ENCODE measurements around the gene BLOC1S2.
"Not testable (repeated sequence)": the region's sequence is repeated elsewhere in the genome, so short reads cannot be mapped to it uniquely, and the experiment has no call there.

Gene BLOC1S2

GRCh38 chr10:100286051-100287033, at the start of gene BLOC1S2:
Gene BLOC1S2 (minus strand): TSS chr10:100286680. CDS start chr10:100286659, 21 bp downstream.
- DNase-seq, result peak; percentile 67

GRCh38 chr10:100334762-100335161, 48.3 kb upstream of the BLOC1S2 start:
- DNase-seq, result no peak

DNA sequence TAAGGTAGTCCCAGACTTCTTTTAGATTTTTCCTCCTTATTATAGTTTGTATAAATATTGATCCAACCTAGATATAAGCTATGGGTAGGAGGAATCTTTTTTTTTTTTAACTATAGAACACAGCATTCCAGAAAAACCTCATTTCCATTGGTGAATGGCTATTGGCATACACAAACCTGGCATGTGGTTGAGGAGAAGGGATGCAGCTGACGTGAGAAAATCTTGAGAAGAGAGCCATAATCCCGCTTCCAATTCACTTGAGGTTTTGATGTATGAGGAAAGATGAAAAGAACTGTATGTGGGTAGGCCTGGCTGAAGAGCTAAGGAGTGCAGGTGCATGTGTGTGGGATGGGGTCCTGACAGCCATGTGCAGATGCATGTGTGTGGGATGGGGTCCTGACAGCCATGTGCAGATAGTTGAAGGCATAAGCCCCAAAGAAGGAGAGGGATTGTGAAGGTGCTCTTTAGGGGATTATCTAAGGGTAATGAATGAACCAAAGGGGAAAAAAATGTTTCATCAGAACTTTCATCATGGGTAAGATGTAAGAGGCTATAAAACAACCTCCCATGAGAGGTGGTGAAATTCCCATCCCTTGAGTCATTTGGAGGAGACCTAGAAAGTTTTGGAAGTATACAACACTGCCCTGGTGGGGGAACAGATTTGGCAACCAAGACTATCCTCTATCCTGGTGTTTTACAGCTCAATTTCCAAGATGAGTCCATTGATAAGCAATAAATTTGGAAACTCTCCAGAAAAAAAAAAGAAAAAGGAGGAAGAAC, 47.4 kb upstream of the BLOC1S2 start:
- DNase-seq, result no peak

- no peak for DNase-seq
Measured at GRCh38 chr10:100333106-100333505, 46.6 kb upstream of the BLOC1S2 start.

- no peak for DNase-seq
Measured at GRCh38 chr10:100330079-100330478, 43.6 kb upstream of the BLOC1S2 start, which contains the start of gene PKD2L1. Gene PKD2L1 (minus strand): TSS chr10:100330228. CDS start chr10:100330103, 125 bp downstream.

GRCh38 chr10:100328198-100328597, 41.7 kb upstream of the BLOC1S2 start:
- DNase-seq, result no peak

DNA sequence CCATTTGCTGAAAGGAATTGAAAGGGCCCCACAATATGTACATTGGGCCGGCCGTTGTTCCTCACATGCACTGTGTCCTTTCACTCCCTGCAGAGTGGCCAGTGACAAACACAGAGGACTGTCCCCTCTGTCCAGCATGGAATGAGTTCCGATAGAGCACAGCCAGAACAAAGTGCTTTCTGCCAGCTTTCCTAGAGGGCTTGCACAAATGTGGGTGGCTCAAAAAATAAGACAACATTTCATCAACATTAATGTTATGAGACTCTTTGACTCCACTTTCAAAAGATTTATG, 41.2 kb upstream of the BLOC1S2 start:
- DNase-seq, result no peak

- no peak for DNase-seq
Measured at GRCh38 chr10:100327007-100327717, 40.7 kb upstream of the BLOC1S2 start.

DNA sequence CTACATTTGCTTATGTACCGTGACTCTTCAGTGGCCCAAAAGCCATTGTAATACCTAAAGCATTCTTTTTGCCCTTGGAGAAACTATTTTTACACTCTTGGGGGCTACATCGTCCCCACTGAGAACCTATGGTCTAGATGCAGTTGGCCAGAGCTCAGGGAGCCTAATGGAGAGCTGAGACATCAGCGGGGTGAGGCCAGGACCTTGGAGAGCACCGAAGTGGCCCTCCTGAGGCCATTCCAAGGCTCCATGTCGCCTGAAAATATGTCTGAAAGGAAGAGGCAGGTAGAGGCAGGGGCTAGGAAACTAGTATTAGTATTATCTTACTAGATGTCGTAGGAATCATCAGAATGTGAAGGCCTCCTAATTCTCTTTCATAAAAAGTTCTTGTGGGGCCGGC, 38.7 kb upstream of the BLOC1S2 start:
- DNase-seq, result no peak

DNA sequence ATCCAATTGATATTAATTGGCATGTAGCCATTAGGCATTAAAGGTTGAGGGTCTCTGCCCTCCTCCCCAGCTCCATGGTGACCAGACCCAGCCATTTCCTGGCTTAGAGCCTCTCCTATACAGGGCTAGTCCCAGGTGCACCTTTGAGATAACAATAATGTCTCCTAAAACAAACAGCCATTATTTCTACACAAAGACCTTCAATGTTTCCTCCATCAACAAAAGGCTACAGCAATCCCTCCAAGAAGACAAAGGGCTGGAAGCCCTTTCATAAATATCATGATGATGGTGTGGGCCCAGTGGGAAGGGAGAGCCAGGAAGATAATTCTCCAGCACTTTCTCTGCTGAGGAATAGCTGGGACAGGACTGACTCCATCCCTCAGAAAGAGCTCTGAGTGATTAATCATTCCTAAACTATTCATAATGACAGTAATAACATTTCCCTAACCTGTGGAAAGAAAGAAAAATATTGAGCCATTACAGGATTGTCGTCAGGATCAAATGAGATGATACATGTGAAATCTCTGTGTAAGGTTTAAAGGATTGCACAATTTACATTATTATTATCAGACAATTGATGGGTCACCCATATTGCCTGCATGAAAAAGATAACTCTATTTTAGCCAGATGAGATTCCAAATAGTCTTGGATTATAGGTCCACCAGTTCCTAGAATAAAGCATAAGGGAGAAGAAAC, 33.4 kb upstream of the BLOC1S2 start:
- DNase-seq, result no peak

- DNase-seq, result no peak
Measured at GRCh38 chr10:100318207-100318606, 31.7 kb upstream of the BLOC1S2 start.

GRCh38 chr10:100315615-100316014, 29.1 kb upstream of the BLOC1S2 start:
- DNase-seq, result no peak

DNA sequence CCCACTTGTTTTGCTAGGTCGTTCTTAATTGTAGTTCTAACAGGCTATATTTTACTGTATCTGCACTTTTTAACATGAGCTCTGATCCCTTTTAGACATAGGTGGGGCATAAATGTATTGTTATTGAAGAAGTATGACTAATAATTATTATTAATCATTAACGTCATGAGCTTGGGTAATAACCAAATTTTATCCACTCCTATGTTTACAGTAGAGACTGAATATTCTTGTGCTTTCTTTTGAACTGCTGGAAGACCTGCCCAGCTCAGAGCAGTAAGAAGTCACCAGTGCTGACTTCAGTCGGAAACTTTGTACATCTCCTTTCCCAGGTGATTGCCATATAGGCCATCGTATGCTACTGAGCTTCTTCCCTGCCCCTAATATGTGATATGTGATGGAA, 24.8 kb upstream of the BLOC1S2 start:
- no peak for DNase-seq

DNA sequence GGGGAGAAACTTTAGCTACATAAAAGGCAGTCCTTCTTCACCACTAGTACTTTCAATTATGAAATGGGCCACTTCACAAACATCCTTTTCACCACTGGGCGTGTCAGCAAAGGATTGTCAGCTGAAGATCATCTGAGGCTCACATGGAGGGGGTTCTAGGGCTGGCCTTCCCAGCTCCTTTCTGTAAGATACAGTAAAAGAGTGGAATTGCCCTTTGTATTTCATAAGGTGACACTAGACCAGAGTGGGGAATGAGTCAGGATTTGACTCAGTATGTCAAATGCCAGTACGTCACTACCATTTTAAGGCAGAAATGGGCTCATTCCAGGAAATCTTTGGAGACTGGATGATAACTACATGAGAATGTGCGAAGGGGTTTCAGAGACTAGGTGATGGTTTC, 21.2 kb upstream of the BLOC1S2 start:
- no peak for DNase-seq

DNA sequence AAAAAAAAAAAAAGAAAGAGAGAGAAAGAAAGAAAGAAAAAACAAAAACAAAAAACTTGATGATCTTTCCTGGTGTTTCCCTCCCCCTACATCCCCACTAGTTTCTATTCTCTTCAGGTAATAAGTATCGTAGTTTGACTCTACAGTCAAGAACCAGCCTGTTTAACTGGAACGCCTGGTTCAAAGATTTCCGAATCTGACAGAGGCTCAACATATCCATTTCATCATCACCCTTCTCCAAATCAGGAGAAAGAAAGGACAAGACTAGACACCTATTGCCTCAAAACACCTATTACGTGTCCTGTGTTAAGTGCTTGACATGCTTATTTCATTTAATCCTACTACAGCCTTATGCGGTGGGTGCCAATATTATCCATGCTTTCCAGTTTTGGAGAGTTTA, 20.4 kb upstream of the BLOC1S2 start:
- no peak for DNase-seq

- no peak for DNase-seq
Measured at GRCh38 chr10:100304414-100304813, 17.9 kb upstream of the BLOC1S2 start.

- peak; percentile 43 for DNase-seq
Measured at GRCh38 chr10:100303724-100304319, 17.3 kb upstream of the BLOC1S2 start.

DNA sequence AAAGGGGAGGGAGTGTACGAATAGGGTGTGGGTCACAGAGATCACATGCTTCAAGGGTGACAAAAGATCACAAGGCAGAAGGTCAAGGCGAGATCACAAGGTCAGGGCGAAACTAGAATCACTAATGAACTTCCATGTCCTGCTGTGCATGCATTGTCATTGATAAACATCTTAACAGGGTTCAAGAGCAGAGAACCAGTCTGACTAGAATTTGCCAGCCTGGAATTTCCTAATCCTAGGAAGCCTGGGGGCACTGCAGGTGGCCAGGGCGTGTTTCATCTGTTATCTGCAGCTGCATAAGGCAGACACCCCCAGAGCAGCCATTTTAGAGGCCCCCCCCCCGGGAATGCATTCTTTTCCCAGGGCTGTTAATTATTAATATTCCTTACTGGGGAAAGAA, 14.6 kb upstream of the BLOC1S2 start:
- DNase-seq, result not testable (repeated sequence)

DNA sequence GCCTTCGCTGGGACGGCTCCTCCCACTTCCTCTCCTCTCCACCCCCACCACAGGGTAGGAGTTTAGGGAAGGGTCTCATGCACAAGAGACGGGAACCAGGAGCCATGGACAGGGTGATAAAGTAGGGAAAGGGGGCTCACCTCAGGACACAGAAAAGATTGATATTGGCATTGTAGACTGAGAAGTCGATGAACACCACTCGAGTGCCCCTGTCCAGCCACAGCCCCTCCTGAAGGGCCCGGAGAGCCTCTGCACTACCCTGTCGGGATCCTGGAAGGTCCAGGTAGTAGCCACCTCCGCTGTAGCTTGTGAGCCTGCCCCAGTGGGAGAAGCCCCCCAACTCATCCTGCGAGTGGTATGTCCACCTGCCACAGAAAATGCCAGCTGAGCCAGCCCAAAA, 10.8 kb upstream of the BLOC1S2 start:
- no peak for DNase-seq

GRCh38 chr10:100293066-100293465, 6.6 kb upstream of the BLOC1S2 start:
- DNase-seq, result no peak

GRCh38 chr10:100292300-100292699, 5.8 kb upstream of the BLOC1S2 start:
- not testable (repeated sequence) for DNase-seq

DNA sequence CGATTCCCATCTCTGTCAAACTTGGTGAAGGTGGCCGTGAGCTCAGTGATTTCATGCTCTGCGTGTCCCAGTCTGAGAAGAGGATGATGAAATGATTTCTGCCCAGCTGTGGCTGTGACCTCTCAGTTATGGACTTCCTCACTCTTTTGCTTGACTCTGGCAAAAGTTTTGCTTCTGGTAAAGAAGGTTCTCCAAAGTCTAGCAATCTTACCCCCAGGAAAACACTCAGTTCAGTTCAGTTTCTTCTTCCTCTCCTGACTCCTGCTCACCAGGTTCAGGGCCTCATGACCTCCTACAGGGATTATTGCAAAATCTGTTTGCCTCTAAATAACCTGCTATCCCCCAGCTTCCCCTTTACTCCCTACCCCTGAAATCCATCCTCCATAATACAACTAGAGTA, 4.9 kb upstream of the BLOC1S2 start:
- DNase-seq, result no peak
